Limb (tissue), 2 donors: Measurements from ENCODE around the gene KLHL12.
"Not testable (repeated sequence)": the region's sequence is repeated elsewhere in the genome, so short reads cannot be mapped to it uniquely, and the experiment has no call there.

Experiments used
- DNase-seq, 2 donors: peaks; one replicate each; pipeline ENCODE4 v3.0.0-alpha.2; 2016; ENCODE audit errors: extremely low spot score in 2 of 2

KLHL12 gene

GRCh38 chr1:202951437-202951836 lies 24.4 kb upstream of the KLHL12 start:
- no peak for DNase-seq

DNA sequence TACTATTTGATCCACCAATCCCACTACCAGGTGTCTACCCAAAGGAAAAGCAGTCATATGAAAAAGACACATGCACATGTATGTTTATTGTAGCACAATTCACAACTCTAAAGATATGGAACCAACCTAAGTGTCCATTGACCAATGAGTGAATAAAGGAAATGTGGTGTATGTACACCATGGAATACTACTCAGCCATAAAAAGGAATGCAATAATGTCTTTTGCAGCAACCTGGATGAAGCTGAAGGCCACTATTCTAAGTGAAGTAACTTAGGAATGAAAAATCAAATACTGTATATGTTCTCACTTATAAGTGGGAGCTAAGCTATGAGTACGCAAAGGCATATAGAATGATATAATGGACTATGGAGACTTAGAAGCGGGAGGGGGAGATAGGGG lies 18.4 kb upstream of the KLHL12 start:
- no peak for DNase-seq

GRCh38 chr1:202944438-202944921 lies 17.4 kb upstream of the KLHL12 start:
- no peak for DNase-seq

DNA sequence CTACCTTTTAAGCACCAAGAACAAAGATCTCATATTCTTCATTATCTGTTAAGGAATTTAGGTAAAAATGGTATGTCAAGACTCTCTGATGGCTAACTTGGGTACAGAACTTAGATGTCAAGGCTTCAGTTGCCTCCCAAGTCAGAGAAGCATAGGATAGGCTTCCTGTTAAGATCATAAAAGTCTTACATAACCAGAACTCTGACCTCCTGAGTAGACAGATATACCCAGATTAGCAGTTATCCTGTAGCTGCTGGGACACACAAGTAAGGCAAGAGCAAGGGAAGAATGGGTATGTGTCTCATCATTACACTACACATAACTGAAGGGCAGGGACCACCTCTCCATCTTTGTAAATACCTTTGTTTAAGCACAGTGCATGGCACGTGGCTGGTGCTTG lies 15.4 kb upstream of the KLHL12 start:
- no peak for DNase-seq

DNA sequence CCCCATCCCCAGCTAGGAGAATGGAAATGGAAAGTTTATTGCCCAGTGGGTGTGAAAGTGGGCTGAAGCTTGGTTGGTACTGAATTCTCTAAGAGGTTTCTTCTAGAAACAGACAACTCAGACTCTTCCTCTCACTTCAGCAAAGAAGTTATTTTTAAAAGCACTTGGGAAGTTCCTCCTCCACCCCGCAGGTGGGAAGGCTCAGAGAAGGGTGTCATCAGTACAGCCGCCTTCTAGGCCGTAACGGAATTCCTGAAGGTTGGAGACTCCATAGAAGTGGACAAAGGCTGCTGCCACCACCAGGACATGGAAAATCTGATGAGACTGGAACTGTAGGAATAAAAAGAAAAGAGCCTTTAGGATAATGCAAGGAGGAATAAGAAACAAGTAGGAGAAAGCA lies 14.3 kb upstream of the KLHL12 start:
- no peak for DNase-seq

DNA sequence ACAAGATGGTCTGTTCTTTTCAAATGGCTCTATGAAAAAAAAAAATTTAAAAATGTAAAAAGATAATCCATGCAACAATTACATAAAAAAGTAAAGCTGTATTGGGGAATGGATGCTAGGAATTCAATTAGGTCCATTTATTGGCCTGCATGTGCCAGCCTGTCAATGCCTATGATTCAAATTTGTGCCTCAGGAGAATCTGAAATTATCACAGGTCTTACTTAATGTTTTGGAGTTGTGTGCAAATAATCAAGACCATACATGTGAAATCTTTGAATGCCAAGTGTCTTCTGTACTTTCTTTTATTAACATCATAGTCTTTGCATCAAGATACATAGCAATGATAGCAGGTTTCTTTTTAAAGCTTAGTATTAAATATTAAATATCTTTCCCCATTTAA lies 13.5 kb upstream of the KLHL12 start:
- DNase-seq, result no peak

GRCh38 chr1:202938287-202938925 lies 11.4 kb upstream of the KLHL12 start:
- DNase-seq, result no peak

DNA sequence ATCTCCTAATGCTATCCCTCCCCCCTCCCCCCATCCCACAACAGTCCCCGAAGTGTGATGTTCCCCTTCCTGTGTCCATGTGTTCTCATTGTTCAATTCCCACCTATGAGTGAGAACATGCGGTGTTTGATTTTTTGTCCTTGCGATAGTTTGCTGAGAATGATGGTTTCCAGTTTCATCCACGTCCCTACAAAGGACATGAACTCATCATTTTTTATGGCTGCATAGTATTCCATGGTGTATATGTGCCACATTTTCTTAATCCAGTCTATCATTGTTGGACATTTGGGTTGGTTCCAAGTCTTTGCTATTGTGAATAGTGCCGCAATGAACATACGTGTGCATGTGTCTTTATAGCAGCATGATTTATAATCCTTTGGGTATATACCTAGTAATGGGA lies 9.4 kb upstream of the KLHL12 start:
- not testable (repeated sequence) for DNase-seq

- DNase-seq, result no peak
These were observed 8.8 kb upstream of the KLHL12 start for GRCh38 chr1:202935844-202936243.

DNA sequence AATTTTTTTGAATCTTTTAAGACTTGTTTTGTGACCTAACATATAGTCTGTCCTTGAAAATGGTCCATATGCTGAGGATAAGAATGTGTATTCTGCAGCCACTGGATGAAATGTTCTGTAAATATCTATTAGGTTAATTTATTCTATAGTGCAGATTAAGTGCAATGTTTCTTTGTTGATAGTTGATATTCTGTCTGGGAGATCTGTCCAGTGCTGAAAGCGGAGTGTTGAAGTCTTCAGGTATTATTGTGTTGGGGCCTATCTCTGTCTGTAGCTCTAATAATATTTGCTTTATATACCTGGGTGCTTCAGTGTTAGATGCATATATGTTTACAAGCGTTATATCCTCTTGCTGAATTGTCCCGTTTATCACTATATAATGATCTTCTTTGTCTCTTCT lies 7.7 kb upstream of the KLHL12 start:
- DNase-seq, result no peak

- DNase-seq, result no peak
These were observed 5.4 kb upstream of the KLHL12 start for GRCh38 chr1:202932476-202932875.

DNA sequence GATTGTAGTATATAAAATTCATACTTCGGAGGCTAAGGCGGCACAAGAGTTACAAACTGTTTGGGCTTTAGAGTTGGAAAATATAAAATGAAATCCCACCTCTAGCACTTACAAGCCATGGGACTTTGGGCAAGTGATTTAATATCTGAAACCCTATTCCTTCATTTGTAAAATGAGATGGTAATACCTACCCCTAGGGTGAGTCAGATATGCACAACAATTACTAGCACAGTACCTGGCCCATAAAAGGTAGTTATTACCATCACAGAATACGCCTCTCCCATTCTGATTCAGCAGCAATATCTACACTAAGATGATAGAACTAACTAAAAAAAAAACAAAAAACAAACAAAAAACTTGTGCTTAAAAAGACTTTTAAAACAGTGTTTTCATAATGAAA lies 3.5 kb downstream of the KLHL12 start:
- no peak for DNase-seq

DNA sequence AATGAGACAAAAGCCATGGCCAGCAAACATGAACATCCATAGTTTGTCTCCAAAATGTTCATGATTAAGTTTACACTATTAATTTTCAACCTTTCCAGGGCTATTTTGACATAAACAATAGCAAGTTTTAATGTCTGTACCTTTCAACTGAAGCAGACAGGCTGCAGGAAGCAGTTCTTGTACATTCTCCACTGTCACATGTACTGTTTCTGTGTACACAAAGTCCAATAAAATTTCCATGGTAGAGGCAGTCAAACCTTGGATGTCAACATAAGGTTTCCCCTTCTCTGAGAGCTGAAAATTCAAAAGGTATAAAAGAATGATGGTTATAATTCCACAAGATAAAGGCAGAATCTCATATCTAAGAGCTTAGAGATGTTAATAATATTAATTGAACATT lies 7.4 kb downstream of the KLHL12 start:
- DNase-seq, result no peak

DNA sequence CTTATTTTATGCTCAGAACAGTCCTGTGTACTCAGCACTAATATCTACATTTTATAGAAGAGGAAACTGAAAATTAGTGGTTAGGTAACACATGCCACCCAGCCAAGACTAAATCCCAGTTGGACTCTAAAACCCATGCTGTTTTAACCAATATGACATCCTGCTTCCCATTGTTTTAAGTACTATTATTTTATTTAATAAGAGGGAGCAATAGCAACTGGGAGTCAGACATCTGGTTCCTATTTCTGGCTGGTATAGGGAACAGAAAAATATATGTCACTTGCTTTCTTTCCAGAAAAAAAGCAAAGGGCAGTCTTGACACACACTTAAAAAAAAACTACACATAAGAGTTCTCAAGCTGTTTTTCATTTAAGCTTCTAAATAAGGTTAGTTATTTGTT lies 11.9 kb downstream of the KLHL12 start:
- DNase-seq, result no peak

GRCh38 chr1:202912476-202912875 lies 14.6 kb downstream of the KLHL12 start:
- DNase-seq, result not testable (repeated sequence)

DNA sequence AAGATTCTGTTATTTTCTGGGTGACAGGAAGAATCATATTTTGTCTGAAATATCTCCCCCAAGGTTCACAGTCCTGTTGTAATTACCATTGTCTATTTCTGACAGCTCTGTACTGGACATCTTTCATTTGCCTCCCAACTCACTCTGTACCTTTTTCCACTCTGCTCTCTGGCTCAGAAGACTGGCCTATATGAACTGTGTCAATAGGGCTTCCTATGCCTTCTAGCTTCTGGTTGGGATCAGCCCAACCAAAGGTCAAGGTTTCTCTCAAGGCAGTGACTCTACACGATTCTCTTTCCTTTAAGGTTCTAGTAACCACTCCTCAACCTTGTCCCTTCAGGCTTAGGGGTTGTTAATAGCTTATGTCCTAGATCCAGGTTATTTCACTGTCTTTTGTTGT lies 17.5 kb downstream of the KLHL12 start:
- DNase-seq, result no peak

- no peak for DNase-seq
These were observed 18.0 kb downstream of the KLHL12 start for GRCh38 chr1:202908998-202909397.

DNA sequence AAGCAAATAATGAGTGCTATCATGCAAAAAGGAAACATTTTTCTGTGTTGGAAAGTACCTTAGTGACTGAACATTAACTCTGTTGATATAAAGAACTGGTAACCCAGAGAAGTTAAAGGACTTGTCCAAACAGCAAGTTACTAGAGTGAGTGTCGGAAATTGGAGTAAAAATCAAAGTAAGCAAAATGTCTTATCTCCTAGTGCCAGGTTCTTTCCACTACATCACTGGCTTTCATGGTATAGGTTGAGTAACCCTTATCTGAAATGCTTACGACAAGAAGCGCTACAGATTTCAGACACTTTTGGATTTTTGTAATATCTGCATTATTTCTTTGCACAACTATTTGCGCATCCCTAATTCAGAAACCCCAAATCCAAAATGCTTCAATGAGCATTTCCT lies 21.7 kb downstream of the KLHL12 start:
- DNase-seq, result no peak

DNA sequence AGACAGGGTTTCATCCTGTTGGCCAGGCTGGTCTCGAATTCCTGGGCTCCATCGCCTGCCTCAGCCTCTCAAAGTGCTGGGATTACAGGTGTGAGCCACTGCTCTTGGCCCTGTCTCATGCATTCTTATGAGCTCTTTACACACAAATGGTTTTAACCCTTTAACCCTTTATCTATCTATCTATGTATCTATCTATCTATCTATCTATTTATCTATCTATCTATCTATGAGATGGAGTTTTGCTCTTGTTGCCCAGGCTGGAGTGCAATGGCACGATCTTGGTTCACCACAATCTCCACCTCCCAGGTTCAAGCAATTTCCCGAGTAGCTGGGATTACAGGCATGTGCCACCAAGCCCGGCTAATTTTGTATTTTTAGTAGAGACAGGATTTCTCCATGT lies 23.2 kb downstream of the KLHL12 start:
- DNase-seq, result not testable (repeated sequence)

DNA sequence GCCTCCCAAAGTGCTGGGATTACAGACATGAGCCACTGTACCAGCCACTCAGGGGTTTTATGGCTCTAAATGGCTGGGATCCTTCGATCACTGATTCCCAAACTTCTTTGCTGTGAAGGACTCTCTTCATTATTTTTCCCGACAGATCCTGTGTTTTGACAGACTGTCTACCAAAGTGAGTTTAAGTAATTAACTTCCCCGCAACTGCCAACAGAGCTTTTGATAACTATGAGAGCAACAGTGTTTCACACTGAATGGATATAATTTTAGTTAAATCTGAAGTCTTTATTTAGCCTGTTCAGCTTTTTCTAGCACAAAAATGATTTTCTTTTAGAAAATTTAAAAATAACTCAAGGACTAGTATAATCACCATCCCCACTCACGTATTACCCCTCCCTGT lies 25.5 kb downstream of the KLHL12 start:
- no peak for DNase-seq

DNA sequence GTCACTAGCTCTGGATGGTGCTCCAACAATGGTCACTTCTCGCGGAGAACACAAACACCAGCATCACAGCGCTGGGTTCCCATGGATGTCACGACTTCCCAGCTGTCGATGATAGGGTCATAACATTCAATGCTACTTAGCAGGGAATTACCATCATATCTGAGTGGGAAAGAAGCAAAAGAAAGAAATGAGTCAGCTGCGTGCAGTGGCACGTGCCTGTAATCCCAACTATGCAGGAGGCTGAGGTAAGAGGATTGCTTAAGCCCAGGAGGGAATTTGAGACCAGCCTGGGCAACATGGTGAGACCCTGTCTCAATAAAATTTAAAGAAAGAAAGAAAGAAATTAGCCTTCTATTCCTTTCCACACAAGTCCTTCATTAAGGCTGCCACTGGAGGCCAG lies 34.5 kb downstream of the KLHL12 start:
- no peak for DNase-seq

DNA sequence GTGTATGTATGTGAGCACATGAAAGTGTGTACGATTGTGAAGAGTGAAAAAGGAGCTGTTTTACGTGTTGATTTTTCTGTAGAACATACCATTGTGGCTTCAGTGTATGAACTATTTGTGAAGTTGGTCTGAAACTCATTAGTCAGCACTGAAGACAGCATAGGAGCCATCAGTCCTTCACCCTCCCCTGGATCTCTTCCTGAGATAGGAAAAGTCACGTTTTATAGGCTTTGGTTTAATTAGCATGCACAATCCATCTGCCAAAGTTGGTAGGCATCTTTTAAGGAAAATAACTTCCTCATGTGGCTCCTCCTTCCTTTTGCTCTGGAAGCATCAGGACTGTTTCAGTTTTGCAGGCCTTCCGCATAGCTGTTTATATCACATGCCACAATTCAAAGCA lies 36.6 kb downstream of the KLHL12 start:
- DNase-seq, result no peak

DNA sequence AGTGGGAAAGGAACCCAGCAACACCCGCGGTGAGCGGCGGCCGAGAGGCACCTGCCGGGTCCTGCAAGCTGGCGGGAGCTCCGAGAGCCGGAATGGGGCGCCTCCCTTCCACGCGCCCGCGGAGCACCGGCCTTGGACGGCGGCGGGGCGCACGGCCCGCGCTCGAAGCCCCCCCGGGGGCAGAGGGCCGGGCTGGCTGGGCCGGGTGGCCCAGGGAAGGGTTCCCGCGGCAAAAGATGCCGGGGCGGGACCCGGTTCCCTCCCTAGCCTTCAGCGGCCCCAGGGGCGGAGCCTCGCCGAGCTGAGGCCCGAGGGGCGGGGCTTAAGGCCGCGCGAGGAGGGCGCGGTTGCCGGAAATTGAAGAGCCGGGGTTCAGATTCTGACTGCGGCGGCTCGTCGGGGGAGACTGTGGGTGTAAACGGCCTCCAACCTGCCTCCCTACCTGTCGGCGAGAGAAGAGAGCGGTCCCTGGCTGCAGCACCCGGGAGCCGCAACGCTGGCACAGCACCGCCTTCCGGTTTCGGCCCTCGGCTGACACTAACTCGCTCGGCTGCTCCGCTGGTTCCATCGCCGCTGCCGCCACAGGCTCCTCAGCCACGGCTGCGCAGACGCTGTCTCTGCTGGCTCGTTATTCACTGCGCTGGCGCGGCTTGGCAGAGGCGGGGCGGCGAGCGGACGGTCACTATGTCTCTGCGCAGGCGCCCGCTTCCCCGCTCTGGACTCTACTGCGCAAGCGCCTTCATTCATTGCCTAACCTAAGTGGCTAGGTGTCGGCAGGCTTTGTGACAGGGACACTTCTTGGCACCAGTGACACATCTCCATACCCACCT lies 38.3 kb downstream of the KLHL12 start, which contains the start of gene RABIF:
RABIF (minus strand) TSS at position 619 of the 830 bp plus-strand sequence; CDS start at position 568, 51 bp downstream.
- DNase-seq, result peak; percentile 95 to 98
